ENCODE data around the gene KRT80. TPM values are rescaled to one million over a fixed set of nuclear protein-coding genes. Genes with fewer than 3 reads are reported as not detected.

KRT80 gene
- total RNA-seq, 4 donors from 2014 or later, result 0.34 to 1.6 TPM; not detected in 2

DNA sequence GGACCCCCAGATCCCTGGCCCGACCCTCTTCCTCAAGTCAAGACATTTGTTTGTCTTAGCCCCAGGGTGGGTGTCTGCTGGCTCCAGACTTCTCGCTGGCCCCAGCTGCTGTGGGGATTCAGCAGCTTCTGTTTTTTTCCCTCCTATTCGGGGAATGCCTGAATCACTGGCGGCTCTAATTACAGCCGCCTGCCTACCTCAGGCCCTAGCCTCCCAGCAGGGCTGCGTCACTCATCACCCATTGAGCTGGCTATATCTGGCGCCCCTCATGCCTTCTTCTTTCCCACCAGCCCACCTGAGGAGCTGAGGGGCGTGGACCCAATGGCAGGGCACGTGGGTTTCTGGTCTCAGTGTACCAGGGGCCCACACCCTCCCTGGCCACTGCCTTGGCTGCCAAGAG lies 10.1 kb downstream of the KRT80 start:
- Histone ChIP-seq H3K36me3 (no peaks in the 10 kb centered on the region), H3K4me1 (peaks cover 14 to 24% of the 10 kb centered on the region in 2 donors), H3K4me3 (replicated peaks in 1 of 3) (no peak overlapping the region), H3K9me3 (no peaks in the 10 kb centered on the region), H3K27ac (no peak overlapping the region), H3K27me3 (no peaks in the 10 kb centered on the region)
- WGBS, 2 donors, result 81 to 89% methylated on average over 8 to 9 of the region's 9 CpGs
- intact Hi-C loops (cut with DNase I), result no loop called here
- no peak for TF ChIP-seq POLR2A (IDR thresholded peaks at IDR 0.05)
- TF ChIP-seq, protein P1, sequence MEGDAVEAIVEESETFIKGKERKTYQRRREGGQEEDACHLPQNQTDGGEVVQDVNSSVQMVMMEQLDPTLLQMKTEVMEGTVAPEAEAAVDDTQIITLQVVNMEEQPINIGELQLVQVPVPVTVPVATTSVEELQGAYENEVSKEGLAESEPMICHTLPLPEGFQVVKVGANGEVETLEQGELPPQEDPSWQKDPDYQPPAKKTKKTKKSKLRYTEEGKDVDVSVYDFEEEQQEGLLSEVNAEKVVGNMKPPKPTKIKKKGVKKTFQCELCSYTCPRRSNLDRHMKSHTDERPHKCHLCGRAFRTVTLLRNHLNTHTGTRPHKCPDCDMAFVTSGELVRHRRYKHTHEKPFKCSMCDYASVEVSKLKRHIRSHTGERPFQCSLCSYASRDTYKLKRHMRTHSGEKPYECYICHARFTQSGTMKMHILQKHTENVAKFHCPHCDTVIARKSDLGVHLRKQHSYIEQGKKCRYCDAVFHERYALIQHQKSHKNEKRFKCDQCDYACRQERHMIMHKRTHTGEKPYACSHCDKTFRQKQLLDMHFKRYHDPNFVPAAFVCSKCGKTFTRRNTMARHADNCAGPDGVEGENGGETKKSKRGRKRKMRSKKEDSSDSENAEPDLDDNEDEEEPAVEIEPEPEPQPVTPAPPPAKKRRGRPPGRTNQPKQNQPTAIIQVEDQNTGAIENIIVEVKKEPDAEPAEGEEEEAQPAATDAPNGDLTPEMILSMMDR (IDR thresholded peaks at IDR 0.05), result no peak
- no peak for DNase-seq

DNA sequence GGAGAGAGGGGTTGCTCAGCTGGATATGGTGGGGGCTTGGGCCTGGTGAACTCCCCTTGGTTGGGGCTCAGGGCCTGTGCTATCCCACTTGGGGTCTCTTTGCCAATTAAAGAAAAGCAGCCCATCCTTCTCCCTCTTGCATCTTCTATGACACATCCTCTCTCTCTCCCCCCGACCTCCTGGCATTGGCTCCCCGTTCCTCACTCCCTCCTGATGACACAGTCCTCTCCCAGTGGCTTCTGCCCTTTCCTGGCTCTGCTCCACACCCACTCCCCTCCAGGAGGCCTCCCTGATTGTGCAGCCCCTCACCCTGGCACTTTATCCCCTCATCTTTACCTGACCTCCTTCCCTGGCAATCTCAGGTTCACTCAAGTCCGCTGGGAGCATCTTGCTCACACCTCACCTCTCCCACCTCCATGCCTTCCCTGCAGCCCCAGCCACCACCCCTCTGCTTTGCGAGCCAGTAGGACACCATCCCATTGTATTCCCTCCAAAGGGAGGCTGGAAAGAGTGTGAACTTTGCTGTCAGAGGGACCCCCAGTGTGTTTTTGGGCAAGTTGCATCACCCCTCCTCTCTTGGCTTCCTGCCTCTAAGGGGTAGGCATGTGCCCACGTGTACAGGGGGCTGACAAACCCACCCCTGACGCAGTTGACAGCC lies 10.7 kb downstream of the KRT80 start:
- no peak for TF ChIP-seq POLR2A (IDR thresholded peaks at IDR 0.05)
- TF ChIP-seq, protein P1 (IDR thresholded peaks at IDR 0.05), result no peak
- Histone ChIP-seq H3K27me3 (no peaks in the 10 kb centered on the region), H3K4me3 (replicated peaks in 1 of 3) (no peak overlapping the region), H3K9me3 (no peaks in the 10 kb centered on the region), H3K27ac (no peak overlapping the region), H3K4me1 (peaks cover 14 to 20% of the 10 kb centered on the region in 2 donors), H3K36me3 (no peaks in the 10 kb centered on the region)
- DNase-seq, result no peak
- intact Hi-C loops (cut with DNase I), result no loop called here
- 74 to 83% methylated on average over 6 of the region's 6 CpGs for WGBS, 2 donors

DNA sequence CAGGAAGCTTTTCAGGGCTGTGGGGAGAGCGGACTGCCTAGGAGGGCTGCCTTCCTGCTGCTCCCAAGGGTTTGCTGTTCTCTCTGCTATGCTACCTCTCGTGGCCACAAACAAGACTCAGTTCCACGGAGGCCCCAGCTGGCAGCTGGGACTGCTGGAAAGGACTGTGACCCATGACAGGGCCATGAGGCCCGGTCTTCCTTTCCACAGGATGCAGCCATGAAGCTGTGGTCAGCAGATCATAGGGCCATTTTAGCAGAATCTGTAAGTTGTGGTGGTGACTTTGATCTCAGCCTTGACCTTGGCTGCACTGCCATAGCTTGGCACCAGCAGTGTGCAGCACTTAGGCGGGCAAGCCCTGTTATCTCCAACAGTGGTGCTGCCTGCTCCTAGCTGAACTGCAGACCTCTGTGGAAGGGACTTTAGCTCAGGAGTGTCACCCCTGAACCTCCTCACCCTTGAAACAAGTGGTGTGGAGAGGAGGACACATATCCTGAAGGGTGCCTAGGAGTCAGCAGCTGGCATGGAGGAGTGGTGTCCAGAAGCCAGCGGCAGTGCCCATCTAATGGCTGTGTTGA lies 12.3 kb downstream of the KRT80 start:
- intact Hi-C loops (cut with DNase I), result no loop called here
- Histone ChIP-seq H3K4me1 (peaks cover 14 to 20% of the 10 kb centered on the region in 2 donors), H3K27ac (peak overlapping the region in 1 of 3 donors; percentile 10), H3K36me3 (no peaks in the 10 kb centered on the region), H3K9me3 (no peaks in the 10 kb centered on the region), H3K27me3 (no peaks in the 10 kb centered on the region), H3K4me3 (replicated peaks in 1 of 3) (no peak overlapping the region)
- no peak for TF ChIP-seq POLR2A (IDR thresholded peaks at IDR 0.05)
- TF ChIP-seq, protein P1 (IDR thresholded peaks at IDR 0.05), result no peak
- DNase-seq, result no peak
- WGBS, 2 donors, result 90 to 100% methylated on average over 1 to 5 of the region's 6 CpGs

DNA sequence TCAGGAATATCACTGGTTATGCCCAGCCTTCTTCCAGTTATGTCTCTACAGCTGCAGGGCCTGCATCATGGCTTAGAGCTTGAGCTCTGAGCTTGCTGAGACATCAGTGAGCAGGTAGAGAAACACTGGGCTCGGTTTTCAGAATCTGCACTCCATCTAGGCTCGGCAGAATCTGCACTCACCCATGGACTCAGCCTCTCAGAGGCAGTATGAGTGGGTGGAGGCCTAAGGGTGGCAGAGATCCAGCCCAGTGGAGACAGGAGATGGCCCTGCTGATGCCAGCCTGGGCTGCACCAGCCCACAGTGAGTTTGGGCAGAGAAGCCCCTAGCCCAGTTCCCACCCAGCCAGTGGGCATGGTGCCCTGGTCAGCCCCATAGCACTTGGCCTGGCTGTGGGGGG lies 12.8 kb downstream of the KRT80 start:
- Histone ChIP-seq H3K27me3 (no peaks in the 10 kb centered on the region), H3K4me3 (replicated peaks in 1 of 3) (no peak overlapping the region), H3K9me3 (no peaks in the 10 kb centered on the region), H3K27ac (peak overlapping the region in 2 of 3 donors; percentile 10 to 38), H3K4me1 (peaks cover 11 to 16% of the 10 kb centered on the region in 2 donors), H3K36me3 (no peaks in the 10 kb centered on the region)
- no peak for TF ChIP-seq POLR2A (IDR thresholded peaks at IDR 0.05)
- TF ChIP-seq, protein P1 (IDR thresholded peaks at IDR 0.05), result no peak
- peak; percentile 47 to 51 for DNase-seq
- WGBS, 2 donors, result 54 to 67% methylated on average over 1 to 2 of the region's 2 CpGs
- intact Hi-C loops (cut with DNase I), result no loop called here

DNA sequence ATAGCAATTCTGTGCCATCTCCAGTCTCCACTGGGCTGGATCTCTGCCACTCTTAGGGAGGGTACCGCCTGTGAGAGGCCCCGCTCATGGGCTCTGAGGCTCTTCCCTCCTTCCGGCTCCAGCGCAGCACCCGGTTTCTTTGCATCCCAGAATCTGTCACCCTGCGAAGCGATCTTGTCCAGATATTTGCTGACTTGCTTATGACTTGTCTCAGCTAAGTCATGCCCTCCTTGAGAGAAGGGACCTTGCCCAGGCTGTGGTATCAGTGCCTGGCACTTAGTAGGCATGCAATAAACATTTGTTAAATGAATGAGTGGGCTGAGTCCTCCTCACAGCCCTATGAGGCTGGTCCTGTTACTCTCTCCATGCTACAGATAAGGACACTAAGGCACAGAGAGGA lies 13.4 kb downstream of the KRT80 start:
- Histone ChIP-seq H3K4me1 (peaks cover 5 to 11% of the 10 kb centered on the region in 2 donors), H3K27ac (no peak overlapping the region), H3K36me3 (no peaks in the 10 kb centered on the region), H3K4me3 (replicated peaks in 1 of 3) (no peak overlapping the region), H3K9me3 (no peaks in the 10 kb centered on the region), H3K27me3 (no peaks in the 10 kb centered on the region)
- DNase-seq, result no peak
- no peak for TF ChIP-seq POLR2A (IDR thresholded peaks at IDR 0.05)
- TF ChIP-seq, protein P1 (IDR thresholded peaks at IDR 0.05), result no peak
- WGBS, 2 donors, result 80 to 83% methylated on average over 7 of the region's 7 CpGs
- intact Hi-C loops (cut with DNase I), result no loop called here
